T-helper 17 cell (primary cell): ENCODE measurements around the gene MAP3K12. TPM values are rescaled to one million over a fixed set of nuclear protein-coding genes. Genes with fewer than 3 reads are reported as not detected.

Experiments used
- ATAC-seq: fragments of 150-1000 bp; cut with Tn5 transposase; 2 replicates; pipeline ENCODE4 v1.10.0; 2021; ENCODE audit warnings: mild to moderate bottlenecking, moderate library complexity
- DNase-seq, 3 donors: peaks; one replicate each; pipeline versions ENCODE4 v3.0.0 to v3.0.0-alpha.2; 2020 to 2021
- H3K9me3 ChIP-seq: one replicate; pipeline ENCODE4 v1.7.0; 2013; ENCODE audit warnings: low read length, mild to moderate bottlenecking; ENCODE audit not compliant: control insufficient read depth, poor library complexity, severe bottlenecking
- H3K27ac Mint-ChIP-seq: one replicate; pipeline ENCODE4 v1.8.0; 2022; ENCODE audit warnings: mild to moderate bottlenecking, moderate library complexity, mixed read lengths
- H3K27me3 Mint-ChIP-seq: one replicate; pipeline ENCODE4 v1.8.0; 2022; ENCODE audit warnings: mixed read lengths
- H3K36me3 Mint-ChIP-seq: one replicate; pipeline ENCODE4 v1.8.0; 2022; ENCODE audit warnings: low read depth, mixed read lengths
- H3K4me1 Mint-ChIP-seq: one replicate; pipeline ENCODE4 v1.8.0; 2022; ENCODE audit warnings: mild to moderate bottlenecking, mixed read lengths
- H3K4me3 Mint-ChIP-seq: one replicate; pipeline ENCODE4 v1.8.0; 2022; ENCODE audit warnings: mild to moderate bottlenecking, moderate library complexity, mixed read lengths
- total RNA-seq, 4 donors: library from RNA in 2 of 4; stranded (reverse) in 2 of 4; gene quantifications; one replicate each; pipeline ENCODE4 v1.2.3 and lab custom pipeline; 2022 to 2026

Gene MAP3K12
- total RNA-seq, 2 donors from 2014 or later = 25.5 to 28.6 TPM

GRCh38 chr12:53493610-53494391, 5.5 kb downstream of the MAP3K12 start:
- no peak for ATAC-seq
- peak overlapping the region; percentile 94 for H3K4me3 Mint-ChIP-seq
- no peaks in the 10 kb centered on the region for H3K9me3 ChIP-seq
- DNase-seq = no peak
- H3K36me3 Mint-ChIP-seq = peaks cover 2% of the 10 kb centered on the region
- H3K27me3 Mint-ChIP-seq = no peaks in the 10 kb centered on the region
- peak overlapping the region; percentile 90 for H3K27ac Mint-ChIP-seq
- peaks cover 37% of the 10 kb centered on the region for H3K4me1 Mint-ChIP-seq

DNA sequence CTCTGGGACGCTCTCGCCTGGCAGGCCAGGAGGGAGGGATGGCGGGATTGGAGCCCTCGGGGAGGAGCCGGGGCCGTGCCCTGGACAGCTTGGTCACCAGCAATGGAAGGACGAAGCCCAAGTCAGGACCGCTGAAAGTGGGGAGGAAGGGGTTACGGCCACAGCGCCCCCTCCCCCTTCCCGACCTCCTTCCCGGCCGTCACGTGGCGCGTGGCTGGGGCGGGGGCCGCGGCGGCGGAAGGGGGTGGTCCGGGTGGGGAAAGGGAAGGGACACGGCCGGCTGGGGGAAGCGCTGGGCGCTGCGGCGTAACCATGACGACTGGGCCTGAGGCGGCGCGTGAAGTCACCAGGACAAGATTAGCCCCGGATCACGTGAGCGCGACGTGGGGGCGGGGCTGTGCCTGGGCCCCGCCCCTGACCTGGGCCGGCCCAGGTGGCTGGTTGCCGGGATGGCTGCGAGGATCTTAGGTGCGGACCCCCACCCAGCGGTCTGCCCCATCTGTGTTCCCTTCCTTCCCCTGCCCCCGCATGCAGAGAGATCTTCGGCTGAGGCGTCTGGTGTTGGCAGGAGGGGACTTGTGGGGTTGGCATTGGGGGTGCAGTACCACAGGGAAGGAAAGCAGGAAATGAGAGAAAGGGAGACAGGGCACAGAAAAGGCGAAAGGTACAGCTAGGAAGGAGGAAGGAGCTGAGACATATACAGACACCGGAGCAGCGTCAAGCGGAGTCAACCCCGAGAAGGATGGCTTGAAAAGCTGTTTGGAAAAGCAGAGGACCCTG, 6.2 kb downstream of the MAP3K12 start:
- ATAC-seq (peak; percentile 94), DNase-seq (peak; percentile 76 to 82 (median 81))
- H3K4me3 Mint-ChIP-seq = peak overlapping the region; percentile 94
- H3K4me1 Mint-ChIP-seq = peaks cover 32% of the 10 kb centered on the region
- H3K9me3 ChIP-seq = no peaks in the 10 kb centered on the region
- peaks cover 2% of the 10 kb centered on the region for H3K36me3 Mint-ChIP-seq
- H3K27ac Mint-ChIP-seq = peak overlapping the region; percentile 90
- no peaks in the 10 kb centered on the region for H3K27me3 Mint-ChIP-seq

DNA sequence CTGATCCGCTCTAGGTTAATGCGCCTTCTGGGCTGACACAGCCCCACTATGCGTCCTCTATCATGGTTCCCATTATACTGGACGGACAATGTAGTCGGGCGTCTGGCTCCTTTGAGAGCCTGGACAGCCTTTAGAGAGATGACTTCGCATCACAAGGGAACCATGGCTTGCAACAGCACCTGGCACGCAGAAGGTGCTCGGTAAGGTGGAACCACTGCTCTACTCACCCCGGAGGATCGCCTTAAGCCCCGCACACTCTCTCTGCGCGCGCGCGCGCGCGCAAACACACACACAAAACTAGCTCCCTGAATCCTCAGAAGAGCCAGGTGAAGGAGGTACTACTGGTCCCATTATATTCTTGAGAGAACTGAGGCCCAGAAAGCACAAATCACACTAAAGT, 7.1 kb downstream of the MAP3K12 start:
- peaks cover 2% of the 10 kb centered on the region for H3K36me3 Mint-ChIP-seq
- H3K4me3 Mint-ChIP-seq = peak overlapping the region; percentile 94
- DNase-seq (no peak), ATAC-seq (no peak)
- H3K27me3 Mint-ChIP-seq = no peaks in the 10 kb centered on the region
- peak overlapping the region; percentile 63 for H3K27ac Mint-ChIP-seq
- H3K9me3 ChIP-seq = no peaks in the 10 kb centered on the region
- H3K4me1 Mint-ChIP-seq = peaks cover 28% of the 10 kb centered on the region

- H3K9me3 ChIP-seq = no peaks in the 10 kb centered on the region
- H3K36me3 Mint-ChIP-seq = no peaks in the 10 kb centered on the region
- peak overlapping the region; percentile 72 for H3K27ac Mint-ChIP-seq
- H3K4me3 Mint-ChIP-seq = no peak overlapping the region
- H3K27me3 Mint-ChIP-seq = no peaks in the 10 kb centered on the region
- DNase-seq = no peak
- peaks cover 30% of the 10 kb centered on the region for H3K4me1 Mint-ChIP-seq
- ATAC-seq = no peak
Observed at GRCh38 chr12:53489242-53489864, 9.9 kb downstream of the MAP3K12 start.

- peaks cover 17% of the 10 kb centered on the region for H3K4me1 Mint-ChIP-seq
- H3K36me3 Mint-ChIP-seq = peaks cover 2% of the 10 kb centered on the region
- H3K27me3 Mint-ChIP-seq = no peaks in the 10 kb centered on the region
- ATAC-seq = no peak
- H3K4me3 Mint-ChIP-seq = peak overlapping the region; percentile 71
- peak overlapping the region; percentile 67 for H3K27ac Mint-ChIP-seq
- DNase-seq = no peak
- no peaks in the 10 kb centered on the region for H3K9me3 ChIP-seq
Observed at GRCh38 chr12:53486736-53487487, 12.3 kb downstream of the MAP3K12 start.

- no peaks in the 10 kb centered on the region for H3K9me3 ChIP-seq
- peak overlapping the region; percentile 90 for H3K27ac Mint-ChIP-seq
- H3K4me3 Mint-ChIP-seq = peak overlapping the region; percentile 71
- peaks cover 17% of the 10 kb centered on the region for H3K4me1 Mint-ChIP-seq
- peaks cover 4% of the 10 kb centered on the region for H3K36me3 Mint-ChIP-seq
- ATAC-seq = no peak
- DNase-seq = no peak
- H3K27me3 Mint-ChIP-seq = no peaks in the 10 kb centered on the region
Observed at GRCh38 chr12:53485955-53486735, 13.1 kb downstream of the MAP3K12 start.

DNA sequence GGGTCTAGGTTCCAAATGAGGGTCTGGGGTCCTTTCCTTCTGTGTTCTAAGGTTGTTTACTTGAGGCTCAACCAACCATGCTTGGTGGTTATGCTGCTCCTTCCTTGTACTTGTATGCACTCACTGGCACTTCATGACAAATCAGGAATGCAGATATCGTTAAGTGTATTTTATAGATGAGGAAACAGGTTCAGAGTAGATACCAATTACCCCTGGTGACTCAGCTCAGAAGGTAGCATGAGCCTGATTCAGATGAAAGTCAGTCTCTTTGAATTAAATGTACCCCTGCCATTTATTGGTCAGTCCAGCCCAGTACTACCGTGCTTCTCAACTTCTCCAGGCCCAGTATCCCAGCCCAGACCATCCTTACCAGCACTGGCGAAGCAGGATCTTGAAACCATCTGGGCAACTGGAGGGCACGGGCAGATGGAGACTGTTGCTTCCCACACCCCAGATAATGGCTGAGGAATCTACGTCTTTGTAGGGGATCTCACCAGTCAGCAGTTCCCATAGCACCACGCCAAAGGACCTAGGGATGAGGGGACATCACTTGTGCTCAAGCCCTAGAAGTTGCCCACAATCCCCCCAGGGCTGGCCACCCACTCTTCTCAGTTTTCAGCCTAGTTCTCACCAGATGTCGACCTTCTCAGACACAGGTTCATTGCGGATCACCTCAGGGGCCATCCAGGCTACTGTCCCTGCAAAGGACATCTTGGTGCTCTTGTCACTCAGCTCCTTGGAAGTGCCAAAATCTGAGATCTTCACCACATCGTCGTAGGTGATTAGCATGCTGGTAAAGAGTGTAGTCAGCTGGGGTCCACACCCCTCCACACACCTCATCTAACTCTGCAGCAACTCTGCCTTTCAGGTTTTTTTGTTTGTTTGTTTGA, 14.3 kb downstream of the MAP3K12 start:
- DNase-seq = no peak
- no peak for ATAC-seq
- Mint-ChIP-seq H3K4me1 (peaks cover 18% of the 10 kb centered on the region), H3K27me3 (no peaks in the 10 kb centered on the region), H3K4me3 (no peak overlapping the region), H3K27ac (peak overlapping the region; percentile 90), H3K36me3 (peaks cover 4% of the 10 kb centered on the region)
- H3K9me3 ChIP-seq = no peaks in the 10 kb centered on the region

GRCh38 chr12:53483979-53484377, 15.3 kb downstream of the MAP3K12 start:
- no peaks in the 10 kb centered on the region for H3K9me3 ChIP-seq
- DNase-seq (no peak), ATAC-seq (no peak)
- peaks cover 4% of the 10 kb centered on the region for H3K36me3 Mint-ChIP-seq
- no peak overlapping the region for H3K4me3 Mint-ChIP-seq
- H3K27me3 Mint-ChIP-seq = no peaks in the 10 kb centered on the region
- H3K4me1 Mint-ChIP-seq = peaks cover 17% of the 10 kb centered on the region
- peak overlapping the region; percentile 90 for H3K27ac Mint-ChIP-seq

- peak overlapping the region; percentile 90 for H3K27ac Mint-ChIP-seq
- H3K36me3 Mint-ChIP-seq = peaks cover 4% of the 10 kb centered on the region
- no peaks in the 10 kb centered on the region for H3K9me3 ChIP-seq
- ATAC-seq = no peak
- H3K4me1 Mint-ChIP-seq = peaks cover 17% of the 10 kb centered on the region
- H3K27me3 Mint-ChIP-seq = no peaks in the 10 kb centered on the region
- no peak for DNase-seq
- peak overlapping the region; percentile 66 for H3K4me3 Mint-ChIP-seq
Observed at GRCh38 chr12:53483225-53483978, 15.9 kb downstream of the MAP3K12 start.

GRCh38 chr12:53482626-53483168, 16.6 kb downstream of the MAP3K12 start:
- Mint-ChIP-seq H3K27ac (peak overlapping the region; percentile 90), H3K36me3 (peaks cover 4% of the 10 kb centered on the region), H3K4me3 (peak overlapping the region; percentile 66), H3K4me1 (peaks cover 17% of the 10 kb centered on the region), H3K27me3 (no peaks in the 10 kb centered on the region)
- ATAC-seq (no peak), DNase-seq (no peak)
- no peaks in the 10 kb centered on the region for H3K9me3 ChIP-seq
